Fibroblast of gingiva (primary cell): Measurements from ENCODE around the gene SARNP.

Source experiments
- DNase-seq: peaks from one replicate; pipeline ENCODE4 v3.0.0-alpha.2; 2011; ENCODE audit warnings: low read depth

The SARNP gene

DNA sequence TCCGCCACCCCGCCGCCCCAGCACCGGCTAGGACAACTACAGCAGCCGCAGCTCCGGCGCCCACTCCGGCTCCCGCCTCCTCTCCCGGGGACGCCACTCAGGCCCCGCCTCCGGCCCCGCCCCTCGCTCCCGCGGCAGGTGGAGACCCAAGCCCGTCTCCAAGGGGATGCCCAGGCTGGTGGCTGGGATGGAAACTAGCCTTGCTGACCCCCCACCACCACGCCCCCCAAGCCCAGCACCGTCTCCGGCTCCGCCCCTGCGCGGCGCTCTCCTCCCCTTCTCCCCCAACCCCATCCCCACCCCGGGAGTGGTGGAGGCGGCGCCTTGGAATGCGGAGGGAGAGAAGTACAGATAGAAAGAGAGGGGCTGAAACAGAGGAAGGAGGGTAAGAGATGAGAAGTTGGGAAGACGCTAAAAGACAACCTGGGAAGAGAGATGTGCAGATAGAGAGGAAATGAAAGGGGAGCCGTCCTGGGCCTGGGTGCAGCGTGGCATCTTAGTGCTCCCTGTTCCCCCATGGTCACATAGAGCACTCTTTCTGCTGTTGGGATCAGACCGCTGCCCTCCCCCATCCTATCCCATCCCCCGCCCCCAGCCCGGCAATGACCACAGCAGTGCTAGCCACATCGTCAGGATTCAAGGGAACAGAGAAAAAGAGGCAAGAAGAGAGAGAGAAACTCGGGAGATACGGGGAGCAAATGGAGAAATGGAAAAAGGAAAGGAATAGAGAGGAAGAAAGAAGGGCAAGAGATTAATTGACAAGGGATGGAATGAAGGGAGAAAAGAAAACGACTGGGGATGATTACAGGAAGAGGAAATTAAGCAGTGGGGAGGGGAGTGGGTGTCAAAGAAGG, 109.5 kb downstream of the SARNP start, which contains the start of gene ITGA7:
Gene ITGA7, minus strand, starts transcription at position 64 of the 854 bp plus-strand sequence. CDS start 222 bp downstream, outside the sequence.
- DNase-seq: no peak
